HFFc6 (cell line): ENCODE results near the gene ERC2. TPM values are rescaled to one million over a fixed set of nuclear protein-coding genes. Genes with fewer than 3 reads are reported as not detected.
"Not testable (repeated sequence)": the region's sequence is repeated elsewhere in the genome, so short reads cannot be mapped to it uniquely, and the experiment has no call there.

ENCODE experiments used
- DNase-seq: peaks from one replicate; pipeline ENCODE4 v3.0.0-alpha.2; 2018
- H3K27ac Mint-ChIP-seq: 2 replicates; pipeline ENCODE4 v1.8.0; 2020; ENCODE audit warnings: mild to moderate bottlenecking, mixed read lengths
- H3K27me3 Mint-ChIP-seq: 2 replicates; pipeline ENCODE4 v1.8.0; 2021; ENCODE audit warnings: mild to moderate bottlenecking, moderate library complexity, mixed read lengths; ENCODE audit not compliant: insufficient read depth
- H3K36me3 Mint-ChIP-seq: 2 replicates; pipeline ENCODE4 v1.8.0; 2021; ENCODE audit warnings: low read depth, mixed read lengths
- H3K4me1 Mint-ChIP-seq: 2 replicates; pipeline ENCODE4 v1.8.0; 2020; ENCODE audit warnings: low read depth, mixed read lengths
- H3K4me3 Mint-ChIP-seq: 2 replicates; pipeline ENCODE4 v1.8.0; 2020; ENCODE audit warnings: mild to moderate bottlenecking, moderate library complexity, mixed read lengths
- H3K9me3 Mint-ChIP-seq: 2 replicates; pipeline ENCODE4 v1.8.0; 2020; ENCODE audit warnings: mild to moderate bottlenecking, mixed read lengths
- total RNA-seq, 6 experiments: library from RNA; stranded (reverse); fragmentation: NEBNext Ultra II Directional; extraction: Animal tissue kit (Norgen Biotek cat#: 25700); gene quantifications; 2 replicates in 1 of 6; 3 replicates in 5 of 6; pipeline ENCODE4 v1.2.3, GENCODE V29; 2021
- TF ChIP-seq, protein P1 (sequence below): fragments of 200-600 bp; sonication (generic); IDR thresholded peaks from 2 replicates; pipeline ENCODE4 v1.5.0; 2021; ENCODE audit warnings: antibody characterized with exemption, mild to moderate bottlenecking

ERC2 gene
- total RNA-seq, 6 experiments from 2014 or later: 0.11 TPM; not detected in 5

GRCh38 chr3:55855311-55855710, 613.0 kb downstream of the ERC2 start:
- Mint-ChIP-seq H3K4me3 (no peak overlapping the region), H3K4me1 (no peaks in the 10 kb centered on the region), H3K36me3 (no peaks in the 10 kb centered on the region), H3K27me3 (no peaks in the 10 kb centered on the region), H3K27ac (no peak overlapping the region), H3K9me3 (peaks cover 15% of the 10 kb centered on the region)
- TF ChIP-seq, protein P1, sequence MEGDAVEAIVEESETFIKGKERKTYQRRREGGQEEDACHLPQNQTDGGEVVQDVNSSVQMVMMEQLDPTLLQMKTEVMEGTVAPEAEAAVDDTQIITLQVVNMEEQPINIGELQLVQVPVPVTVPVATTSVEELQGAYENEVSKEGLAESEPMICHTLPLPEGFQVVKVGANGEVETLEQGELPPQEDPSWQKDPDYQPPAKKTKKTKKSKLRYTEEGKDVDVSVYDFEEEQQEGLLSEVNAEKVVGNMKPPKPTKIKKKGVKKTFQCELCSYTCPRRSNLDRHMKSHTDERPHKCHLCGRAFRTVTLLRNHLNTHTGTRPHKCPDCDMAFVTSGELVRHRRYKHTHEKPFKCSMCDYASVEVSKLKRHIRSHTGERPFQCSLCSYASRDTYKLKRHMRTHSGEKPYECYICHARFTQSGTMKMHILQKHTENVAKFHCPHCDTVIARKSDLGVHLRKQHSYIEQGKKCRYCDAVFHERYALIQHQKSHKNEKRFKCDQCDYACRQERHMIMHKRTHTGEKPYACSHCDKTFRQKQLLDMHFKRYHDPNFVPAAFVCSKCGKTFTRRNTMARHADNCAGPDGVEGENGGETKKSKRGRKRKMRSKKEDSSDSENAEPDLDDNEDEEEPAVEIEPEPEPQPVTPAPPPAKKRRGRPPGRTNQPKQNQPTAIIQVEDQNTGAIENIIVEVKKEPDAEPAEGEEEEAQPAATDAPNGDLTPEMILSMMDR: no peak
- no peak for DNase-seq

DNA sequence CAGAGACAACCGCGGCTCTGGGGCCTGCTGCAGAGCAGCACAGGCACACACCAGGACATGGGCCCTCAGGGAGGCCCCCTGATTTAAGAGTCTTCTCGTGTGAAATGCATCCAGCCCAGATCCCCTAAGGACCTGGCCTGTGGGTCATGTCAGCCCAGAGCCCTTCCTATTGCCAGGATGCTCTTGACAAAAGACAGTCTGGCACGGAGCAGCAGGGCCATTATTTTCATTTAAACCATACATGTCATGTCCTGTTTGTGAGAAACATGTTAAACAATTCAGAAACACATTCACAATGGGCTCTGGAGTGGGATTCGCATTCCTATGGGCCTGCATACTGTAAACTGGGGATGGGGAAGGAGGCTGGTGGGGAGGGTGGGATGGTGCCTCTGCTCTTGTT, 613.8 kb downstream of the ERC2 start:
- Mint-ChIP-seq H3K27me3 (no peaks in the 10 kb centered on the region), H3K4me3 (no peak overlapping the region), H3K4me1 (no peaks in the 10 kb centered on the region), H3K27ac (no peak overlapping the region), H3K9me3 (peaks cover 17% of the 10 kb centered on the region), H3K36me3 (no peaks in the 10 kb centered on the region)
- DNase-seq: no peak
- TF ChIP-seq, protein P1: no peak

- no peaks in the 10 kb centered on the region for H3K36me3 Mint-ChIP-seq
- H3K27me3 Mint-ChIP-seq: no peaks in the 10 kb centered on the region
Measured at GRCh38 chr3:55852326-55852725, 615.9 kb downstream of the ERC2 start.

DNA sequence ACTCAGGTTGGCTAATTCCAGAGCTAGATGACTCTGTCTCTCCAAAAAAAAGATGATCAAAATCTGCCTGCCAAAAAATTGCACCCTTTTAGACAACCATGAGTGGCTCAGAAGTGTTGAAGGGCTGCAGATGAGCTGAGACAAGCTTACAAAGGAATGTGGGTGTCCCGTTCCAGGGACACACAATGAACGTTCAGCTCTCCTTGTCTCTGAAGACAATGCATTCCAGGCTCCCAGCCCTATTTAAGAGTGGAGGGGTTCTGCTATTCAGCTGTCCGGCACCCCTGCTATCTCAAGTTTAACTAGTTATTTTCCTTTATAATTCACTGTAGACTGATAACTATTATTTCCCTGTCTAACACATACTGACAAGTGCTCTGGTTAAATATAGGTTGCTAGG, 626.1 kb downstream of the ERC2 start:
- H3K4me3 Mint-ChIP-seq: no peak overlapping the region
- H3K9me3 Mint-ChIP-seq: no peaks in the 10 kb centered on the region; the same call in 1 of the 2 replicates
- H3K36me3 Mint-ChIP-seq: no peaks in the 10 kb centered on the region
- H3K27me3 Mint-ChIP-seq: no peaks in the 10 kb centered on the region
- H3K27ac Mint-ChIP-seq: no peak overlapping the region
- no peaks in the 10 kb centered on the region for H3K4me1 Mint-ChIP-seq
- no peak for DNase-seq
- TF ChIP-seq, protein P1: no peak

More at GRCh38 chr3:55852326-55852725, 615.9 kb downstream of the ERC2 start:
- TF ChIP-seq, protein P1: no peak
- no peak for DNase-seq
- H3K4me1 Mint-ChIP-seq: no peaks in the 10 kb centered on the region
- no peak overlapping the region for H3K4me3 Mint-ChIP-seq
- no peak overlapping the region for H3K27ac Mint-ChIP-seq
- H3K9me3 Mint-ChIP-seq: peaks cover 20% of the 10 kb centered on the region

DNA sequence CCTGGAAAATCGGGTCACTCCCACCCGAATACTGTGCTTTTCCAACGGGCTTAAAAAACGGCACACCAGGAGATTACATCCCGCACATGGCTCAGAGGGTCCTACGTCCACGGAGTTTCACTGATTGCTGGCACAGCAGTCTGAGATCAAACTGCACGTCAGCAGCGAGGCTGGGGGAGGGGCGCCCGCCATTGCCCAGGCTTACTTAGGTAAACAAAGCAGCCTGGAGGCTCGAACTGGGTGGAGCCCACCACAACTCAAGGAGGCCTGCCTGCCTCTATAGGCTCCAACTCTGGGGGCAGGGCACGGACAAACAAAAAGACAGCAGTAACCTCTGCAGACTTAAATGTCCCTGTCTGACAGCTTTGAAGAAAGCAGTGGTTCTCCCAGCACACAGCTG, 636.4 kb downstream of the ERC2 start:
- H3K27me3 Mint-ChIP-seq, H3K36me3 Mint-ChIP-seq, DNase-seq, H3K4me1 Mint-ChIP-seq, H3K4me3 Mint-ChIP-seq, H3K27ac Mint-ChIP-seq: not testable (repeated sequence)
- 0 out of 2 replicates have a peak, but pooled peaks cover 20% of the 10 kb centered on the region for H3K9me3 Mint-ChIP-seq

- Mint-ChIP-seq H3K9me3 (0 out of 2 replicates have a peak, but pooled peaks cover 16% of the 10 kb centered on the region), H3K27me3 (no peaks in the 10 kb centered on the region), H3K4me3 (no peak overlapping the region), H3K27ac (no peak overlapping the region), H3K36me3 (no peaks in the 10 kb centered on the region), H3K4me1 (no peaks in the 10 kb centered on the region)
- DNase-seq: no peak
- TF ChIP-seq, protein P1: no peak
Measured at GRCh38 chr3:55828712-55829111, 639.6 kb downstream of the ERC2 start.
